Activated CD8-positive, alpha-beta memory T cell treated with anti-CD3 and anti-CD28 coated beads for 48 hours (primary cell): ENCODE results near the gene TRIM44.
"Not testable (repeated sequence)": the region's sequence is repeated elsewhere in the genome, so short reads cannot be mapped to it uniquely, and the experiment has no call there.

Source experiments
- DNase-seq, 3 experiments: peaks; one replicate each; pipeline ENCODE4 v3.0.0-alpha.2; 2020; ENCODE audit warnings: low read depth in 2 of 3, low spot score in 2 of 3

Gene TRIM44

GRCh38 chr11:35715677-35716076 is 53.1 kb downstream of the TRIM44 start:
- not testable (repeated sequence) for DNase-seq

- no peak for DNase-seq
These were observed 54.5 kb downstream of the TRIM44 start for GRCh38 chr11:35717043-35717442.

- no peak for DNase-seq
These were observed 54.9 kb downstream of the TRIM44 start for GRCh38 chr11:35717520-35717919.

- no peak for DNase-seq
These were observed 59.2 kb downstream of the TRIM44 start for GRCh38 chr11:35721651-35722282.

- no peak for DNase-seq
These were observed 60.1 kb downstream of the TRIM44 start for GRCh38 chr11:35722641-35723040.

- DNase-seq = no peak
These were observed 60.9 kb downstream of the TRIM44 start for GRCh38 chr11:35723493-35723892.

- no peak for DNase-seq
These were observed 61.3 kb downstream of the TRIM44 start for GRCh38 chr11:35723913-35724312.

GRCh38 chr11:35725885-35726284 is 63.3 kb downstream of the TRIM44 start:
- no peak for DNase-seq

GRCh38 chr11:35727140-35727539 is 64.6 kb downstream of the TRIM44 start:
- no peak for DNase-seq

GRCh38 chr11:35730254-35730653 is 67.7 kb downstream of the TRIM44 start:
- no peak for DNase-seq

GRCh38 chr11:35734669-35735410 is 72.3 kb downstream of the TRIM44 start:
- no peak for DNase-seq

GRCh38 chr11:35735411-35735810 is 72.8 kb downstream of the TRIM44 start:
- DNase-seq = no peak

- no peak for DNase-seq
These were observed 73.3 kb downstream of the TRIM44 start for GRCh38 chr11:35735903-35736302.

- no peak for DNase-seq
These were observed 74.4 kb downstream of the TRIM44 start for GRCh38 chr11:35736952-35737351.

GRCh38 chr11:35740061-35740799 is 77.7 kb downstream of the TRIM44 start:
- DNase-seq = no peak

GRCh38 chr11:35742707-35743454 is 80.3 kb downstream of the TRIM44 start:
- DNase-seq = no peak

GRCh38 chr11:35746356-35747153 is 84.0 kb downstream of the TRIM44 start:
- DNase-seq = no peak

GRCh38 chr11:35747668-35748067 is 85.1 kb downstream of the TRIM44 start:
- no peak for DNase-seq

- DNase-seq = no peak
These were observed 86.1 kb downstream of the TRIM44 start for GRCh38 chr11:35748644-35749043.

- DNase-seq = no peak
These were observed 87.7 kb downstream of the TRIM44 start for GRCh38 chr11:35750315-35750714.
